ENCODE data around the gene C1QTNF7. TPM values are rescaled to one million over a fixed set of nuclear protein-coding genes. Genes with fewer than 3 reads are reported as not detected.

C1QTNF7 gene
- total RNA-seq, 1 experiment from 2014 or later, result not detected

DNA sequence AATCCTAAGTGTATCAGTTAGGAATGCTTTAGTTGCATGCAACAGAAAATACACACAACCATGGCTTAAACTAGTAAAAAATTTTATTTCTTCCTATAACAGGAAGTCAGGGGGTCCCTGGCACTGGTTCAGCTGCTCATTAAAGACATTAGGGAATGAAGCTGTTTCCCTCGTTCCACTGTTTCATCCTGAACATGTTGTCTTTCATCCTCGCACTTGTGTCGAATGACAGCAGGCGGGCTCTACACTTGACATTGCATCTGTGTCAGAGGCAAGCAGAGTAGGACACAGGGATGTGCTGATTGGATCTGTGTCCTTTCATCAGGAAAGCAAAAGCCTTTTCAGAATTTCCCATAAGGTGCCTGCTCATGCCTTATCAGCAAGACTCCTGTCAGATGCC is 22.8 kb upstream of the C1QTNF7 start:
- Histone ChIP-seq H3K36me3 (ENCODE audit: control insufficient read depth, insufficient read depth, low read length) (no peaks in the 10 kb centered on the region), H3K9me3 (ENCODE audit: control insufficient read depth, insufficient read depth, low read depth, low read length) (no peaks in the 10 kb centered on the region), H3K4me1 (ENCODE audit: control insufficient read depth, insufficient read depth, low read length) (no peaks in the 10 kb centered on the region), H3K4me3 (ENCODE audit: low read depth in 2 of 2, low read length in 2 of 2) (no peak overlapping the region), H3K27me3 (ENCODE audit: control insufficient read depth, insufficient read depth, low read length) (no peaks in the 10 kb centered on the region), H3K27ac (ENCODE audit: low read length) (no peak overlapping the region)
- intact Hi-C loops (cut with micrococcal nuclease; ENCODE audit: unreplicated experiment) (no loop called here), in situ Hi-C loops (cut with HindIII; ENCODE audit: low pct_unique_long_range_greater_than_20kb, low sequenced_read_pairs) (no loop called here)
- BruUV-seq (replicated peaks), result no TSS peak
- POLR2A ChIA-PET, result no interaction called here
- TF ChIP-seq, protein P1, sequence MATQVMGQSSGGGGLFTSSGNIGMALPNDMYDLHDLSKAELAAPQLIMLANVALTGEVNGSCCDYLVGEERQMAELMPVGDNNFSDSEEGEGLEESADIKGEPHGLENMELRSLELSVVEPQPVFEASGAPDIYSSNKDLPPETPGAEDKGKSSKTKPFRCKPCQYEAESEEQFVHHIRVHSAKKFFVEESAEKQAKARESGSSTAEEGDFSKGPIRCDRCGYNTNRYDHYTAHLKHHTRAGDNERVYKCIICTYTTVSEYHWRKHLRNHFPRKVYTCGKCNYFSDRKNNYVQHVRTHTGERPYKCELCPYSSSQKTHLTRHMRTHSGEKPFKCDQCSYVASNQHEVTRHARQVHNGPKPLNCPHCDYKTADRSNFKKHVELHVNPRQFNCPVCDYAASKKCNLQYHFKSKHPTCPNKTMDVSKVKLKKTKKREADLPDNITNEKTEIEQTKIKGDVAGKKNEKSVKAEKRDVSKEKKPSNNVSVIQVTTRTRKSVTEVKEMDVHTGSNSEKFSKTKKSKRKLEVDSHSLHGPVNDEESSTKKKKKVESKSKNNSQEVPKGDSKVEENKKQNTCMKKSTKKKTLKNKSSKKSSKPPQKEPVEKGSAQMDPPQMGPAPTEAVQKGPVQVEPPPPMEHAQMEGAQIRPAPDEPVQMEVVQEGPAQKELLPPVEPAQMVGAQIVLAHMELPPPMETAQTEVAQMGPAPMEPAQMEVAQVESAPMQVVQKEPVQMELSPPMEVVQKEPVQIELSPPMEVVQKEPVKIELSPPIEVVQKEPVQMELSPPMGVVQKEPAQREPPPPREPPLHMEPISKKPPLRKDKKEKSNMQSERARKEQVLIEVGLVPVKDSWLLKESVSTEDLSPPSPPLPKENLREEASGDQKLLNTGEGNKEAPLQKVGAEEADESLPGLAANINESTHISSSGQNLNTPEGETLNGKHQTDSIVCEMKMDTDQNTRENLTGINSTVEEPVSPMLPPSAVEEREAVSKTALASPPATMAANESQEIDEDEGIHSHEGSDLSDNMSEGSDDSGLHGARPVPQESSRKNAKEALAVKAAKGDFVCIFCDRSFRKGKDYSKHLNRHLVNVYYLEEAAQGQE (IDR thresholded peaks at IDR 0.05; ENCODE audit: insufficient read depth in 1 of 2, low read depth in 2 of 2, low read length in 1 of 2), result no peak
- TF ChIP-seq, protein P2, sequence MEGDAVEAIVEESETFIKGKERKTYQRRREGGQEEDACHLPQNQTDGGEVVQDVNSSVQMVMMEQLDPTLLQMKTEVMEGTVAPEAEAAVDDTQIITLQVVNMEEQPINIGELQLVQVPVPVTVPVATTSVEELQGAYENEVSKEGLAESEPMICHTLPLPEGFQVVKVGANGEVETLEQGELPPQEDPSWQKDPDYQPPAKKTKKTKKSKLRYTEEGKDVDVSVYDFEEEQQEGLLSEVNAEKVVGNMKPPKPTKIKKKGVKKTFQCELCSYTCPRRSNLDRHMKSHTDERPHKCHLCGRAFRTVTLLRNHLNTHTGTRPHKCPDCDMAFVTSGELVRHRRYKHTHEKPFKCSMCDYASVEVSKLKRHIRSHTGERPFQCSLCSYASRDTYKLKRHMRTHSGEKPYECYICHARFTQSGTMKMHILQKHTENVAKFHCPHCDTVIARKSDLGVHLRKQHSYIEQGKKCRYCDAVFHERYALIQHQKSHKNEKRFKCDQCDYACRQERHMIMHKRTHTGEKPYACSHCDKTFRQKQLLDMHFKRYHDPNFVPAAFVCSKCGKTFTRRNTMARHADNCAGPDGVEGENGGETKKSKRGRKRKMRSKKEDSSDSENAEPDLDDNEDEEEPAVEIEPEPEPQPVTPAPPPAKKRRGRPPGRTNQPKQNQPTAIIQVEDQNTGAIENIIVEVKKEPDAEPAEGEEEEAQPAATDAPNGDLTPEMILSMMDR (IDR thresholded peaks at IDR 0.05), result no peak
- TF ChIP-seq TCF7L2 (IDR thresholded peaks at IDR 0.05; ENCODE audit: low read depth, low read length) (no peak), POLR2AphosphoS5 (IDR thresholded peaks at IDR 0.05; ENCODE audit: low read depth, low read length) (no peak), SIN3A (IDR thresholded peaks at IDR 0.05; ENCODE audit: borderline replicate concordance, insufficient read depth, low read depth, low read length) (no peak)
- no peak for DNase-seq (ENCODE audit: low read depth, low spot score)
- CTCF ChIA-PET, result no interaction called here
- no peak for ATAC-seq

DNA sequence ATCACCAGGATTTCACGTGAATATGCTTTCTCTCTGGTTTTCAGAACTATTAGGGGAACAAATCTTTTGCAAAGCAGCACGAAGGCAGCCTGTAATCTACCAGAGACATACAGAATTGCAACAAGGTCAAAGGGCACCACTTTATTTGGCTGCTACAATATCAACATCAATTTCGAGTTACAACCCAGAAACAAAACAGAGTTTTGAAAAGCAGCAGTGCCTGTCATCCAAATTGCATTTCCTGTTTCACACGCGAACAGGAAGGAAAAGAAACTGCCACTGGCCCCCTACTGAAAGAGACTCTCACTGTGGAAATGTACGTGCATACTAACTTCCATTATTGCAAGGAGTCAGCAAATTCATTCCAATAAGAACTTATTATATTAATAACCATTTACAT is 17.1 kb upstream of the C1QTNF7 start:
- DNase-seq (ENCODE audit: low read depth, low spot score), result no peak
- ATAC-seq, result no peak
- H3K4me3 ChIP-seq (ENCODE audit: low read depth in 2 of 2, low read length in 2 of 2), result no peak overlapping the region
- no peaks in the 10 kb centered on the region for H3K9me3 ChIP-seq (ENCODE audit: control insufficient read depth, insufficient read depth, low read depth, low read length)
- intact Hi-C loops (cut with micrococcal nuclease; ENCODE audit: unreplicated experiment) (no loop called here), in situ Hi-C loops (cut with HindIII; ENCODE audit: low pct_unique_long_range_greater_than_20kb, low sequenced_read_pairs) (no loop called here)
- ChIA-PET POLR2A (no interaction called here), CTCF (no interaction called here)
- H3K27ac ChIP-seq (ENCODE audit: low read length), result no peak overlapping the region
- no peaks in the 10 kb centered on the region for H3K27me3 ChIP-seq (ENCODE audit: control insufficient read depth, insufficient read depth, low read length)
- no peaks in the 10 kb centered on the region for H3K4me1 ChIP-seq (ENCODE audit: control insufficient read depth, insufficient read depth, low read length)
- no peak for TF ChIP-seq TCF7L2 (IDR thresholded peaks at IDR 0.05; ENCODE audit: low read depth, low read length)
- TF ChIP-seq POLR2AphosphoS5 (IDR thresholded peaks at IDR 0.05; ENCODE audit: low read depth, low read length), result no peak
- no peak for TF ChIP-seq SIN3A (IDR thresholded peaks at IDR 0.05; ENCODE audit: borderline replicate concordance, insufficient read depth, low read depth, low read length)
- TF ChIP-seq, protein P1 (IDR thresholded peaks at IDR 0.05; ENCODE audit: insufficient read depth in 1 of 2, low read depth in 2 of 2, low read length in 1 of 2), result no peak
- TF ChIP-seq, protein P2 (IDR thresholded peaks at IDR 0.05), result no peak
- no TSS peak for BruUV-seq (replicated peaks)
- H3K36me3 ChIP-seq (ENCODE audit: control insufficient read depth, insufficient read depth, low read length), result no peaks in the 10 kb centered on the region
